RPMI7951 (cell line): ENCODE data around the gene SIGLEC6. TPM values are rescaled to one million over a fixed set of nuclear protein-coding genes. Genes with fewer than 3 reads are reported as not detected.
A peak's percentile ranks its signal among the peaks of the same experiment; 100 is the strongest.

ENCODE experiments used
- DNase-seq: peaks from one replicate; pipeline ENCODE4 v3.0.0-alpha.2; 2012; ENCODE audit warnings: low read depth
- total RNA-seq: library from RNA; depleted of rRNA; stranded (reverse); fragments of >200 nt; shearing (Covaris generic); gene quantifications from 2 replicates; pipeline ENCODE4 v1.2.3, GENCODE V29; 2014; rRNA removed

SIGLEC6 gene
- total RNA-seq, 1 experiment from 2014 or later = not detected

DNA sequence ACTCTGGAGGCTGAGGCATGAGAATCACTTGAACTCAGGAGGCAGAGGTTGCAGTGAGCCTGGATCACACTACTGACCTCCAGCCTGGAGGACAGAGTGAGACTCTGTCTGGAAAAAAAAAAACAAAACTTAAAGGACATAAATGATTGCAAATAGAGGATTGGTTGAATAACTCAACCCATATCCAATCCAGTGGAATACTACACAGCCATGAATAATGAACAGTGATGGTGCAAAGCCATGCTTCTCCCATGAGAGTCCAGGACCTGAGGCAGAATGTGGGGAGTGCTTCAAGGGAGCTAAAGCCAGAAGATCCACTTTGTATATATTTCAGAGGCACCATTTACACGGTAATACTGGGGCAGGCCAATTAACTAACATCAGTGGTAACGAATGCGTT, 55.3 kb downstream of the SIGLEC6 start:
- no peak for DNase-seq

DNA sequence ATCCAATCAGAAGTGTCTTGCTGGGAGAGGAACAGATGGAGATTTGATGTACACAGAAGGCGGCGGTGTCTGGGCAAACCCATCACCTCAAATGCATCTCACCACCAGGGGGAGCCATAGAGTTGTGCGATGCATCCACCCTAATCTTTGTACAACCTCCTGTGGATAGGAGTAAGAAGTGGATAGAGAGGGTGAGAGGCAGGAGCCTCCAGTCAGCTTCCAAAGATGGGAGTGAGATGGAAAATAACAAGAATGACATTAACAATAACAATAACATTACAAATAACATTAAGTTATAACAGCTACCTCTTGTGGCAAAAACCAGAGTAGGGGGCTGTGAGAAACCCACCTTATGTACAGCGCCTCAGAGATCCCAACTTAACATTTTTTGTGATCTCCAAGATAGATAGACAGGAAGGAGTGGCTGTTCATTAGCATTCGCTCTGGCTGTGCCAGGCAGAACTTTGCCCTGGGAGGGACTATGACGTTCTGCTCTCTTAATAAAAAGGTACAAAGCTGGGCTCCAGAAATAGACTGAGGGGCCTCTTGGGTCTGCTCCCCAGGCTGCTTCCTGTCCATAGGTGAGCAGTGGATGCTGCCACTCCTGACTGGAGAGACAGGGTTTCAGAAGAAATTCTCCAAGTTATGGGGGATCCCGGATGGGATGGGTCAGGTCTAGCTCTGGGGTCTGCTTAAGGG, 58.3 kb downstream of the SIGLEC6 start:
- peak; percentile 64 for DNase-seq

DNA sequence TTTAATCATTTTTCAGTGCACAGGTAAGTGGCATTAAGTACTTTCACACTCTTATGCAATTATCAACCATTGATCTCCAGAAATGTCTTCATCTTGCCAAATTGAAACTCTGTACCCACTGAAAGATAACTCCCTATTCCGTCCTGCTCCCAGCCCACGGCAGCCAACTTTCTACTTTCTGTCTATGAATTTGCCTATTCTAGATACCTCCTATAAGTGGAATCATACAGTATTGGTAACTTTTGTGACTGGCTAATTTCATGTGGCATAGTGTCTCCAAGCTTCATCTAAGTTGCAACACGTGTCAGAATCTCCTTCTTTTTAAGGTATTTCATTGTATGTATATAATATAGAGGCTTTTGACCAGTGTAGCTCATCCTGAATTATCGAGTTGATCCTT, 58.9 kb downstream of the SIGLEC6 start:
- DNase-seq = no peak

DNA sequence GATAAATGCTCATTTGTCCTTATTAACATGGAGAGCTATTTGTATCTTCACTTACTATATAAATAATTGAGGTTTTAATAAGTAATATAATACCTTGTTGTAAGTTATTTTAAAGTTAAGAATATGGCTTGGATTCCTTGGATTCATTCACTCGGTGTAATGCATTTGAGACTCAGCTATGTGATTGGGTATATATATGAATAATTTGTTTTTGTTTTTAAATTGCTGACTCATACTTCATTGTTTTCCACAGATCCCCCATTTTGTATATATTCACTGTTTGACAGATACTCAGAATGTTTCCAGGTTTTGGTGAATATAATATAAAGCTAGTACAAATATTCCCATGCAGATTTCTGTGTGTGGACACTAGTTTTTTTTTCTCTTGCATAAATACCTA, 59.9 kb downstream of the SIGLEC6 start:
- DNase-seq = no peak

DNA sequence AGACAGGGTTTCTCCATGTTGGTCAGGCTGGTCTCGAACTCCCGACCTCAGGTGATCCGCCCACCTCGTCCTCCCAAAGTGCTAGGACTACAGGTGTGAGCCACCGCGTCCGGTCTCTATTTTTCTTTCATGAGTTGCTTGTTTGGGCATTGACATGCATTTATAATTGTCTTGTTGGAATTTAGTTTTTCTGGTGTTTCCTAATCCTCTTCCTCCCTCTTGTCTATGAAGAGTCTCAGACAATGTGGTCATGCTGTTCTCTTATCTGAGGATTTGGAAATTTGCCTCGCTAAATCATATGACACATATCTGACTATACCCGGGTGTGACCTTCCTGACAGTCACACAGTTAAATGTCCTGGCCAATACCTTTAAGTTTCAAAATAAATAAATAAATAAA, 60.5 kb downstream of the SIGLEC6 start:
- DNase-seq = peak; percentile 12

DNA sequence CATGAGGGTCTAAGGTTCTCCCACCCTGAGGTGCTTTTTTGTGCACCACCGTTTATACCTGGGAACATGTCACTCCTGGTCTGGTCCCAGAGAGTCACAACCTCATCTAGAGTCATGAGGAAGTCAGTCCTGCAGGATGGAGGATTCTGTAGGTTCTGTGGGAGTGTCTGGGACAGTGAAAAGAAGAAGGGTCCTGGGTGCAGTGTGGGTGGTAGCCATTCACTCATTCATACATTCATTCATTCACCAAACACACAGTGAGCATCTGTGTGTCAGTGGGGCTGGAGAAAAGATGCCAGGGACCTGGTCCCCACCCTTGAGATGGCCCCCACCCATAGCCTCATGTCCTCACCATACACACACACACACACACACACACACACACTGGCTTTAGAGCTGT, 61.8 kb downstream of the SIGLEC6 start:
- no peak for DNase-seq

DNA sequence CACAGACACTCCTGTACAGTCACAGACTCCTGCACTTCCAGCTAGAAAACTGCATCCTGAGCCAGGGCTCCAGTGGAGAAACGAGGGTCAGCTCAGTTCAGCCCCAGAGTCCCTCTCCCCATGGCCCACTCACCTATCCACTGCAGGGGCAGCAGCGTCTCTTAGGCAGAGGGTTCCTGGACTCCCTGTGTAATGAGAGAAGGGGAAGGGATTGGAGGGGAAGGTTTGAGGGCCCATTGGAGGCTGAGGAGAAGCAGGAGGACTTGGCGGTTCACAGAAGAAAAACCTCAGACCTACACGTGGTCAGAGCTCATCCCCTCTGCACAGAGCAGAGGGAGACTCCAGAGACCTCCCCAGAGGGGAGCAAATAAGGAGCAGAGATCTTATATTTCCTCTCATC, 62.3 kb downstream of the SIGLEC6 start:
- DNase-seq = no peak

DNA sequence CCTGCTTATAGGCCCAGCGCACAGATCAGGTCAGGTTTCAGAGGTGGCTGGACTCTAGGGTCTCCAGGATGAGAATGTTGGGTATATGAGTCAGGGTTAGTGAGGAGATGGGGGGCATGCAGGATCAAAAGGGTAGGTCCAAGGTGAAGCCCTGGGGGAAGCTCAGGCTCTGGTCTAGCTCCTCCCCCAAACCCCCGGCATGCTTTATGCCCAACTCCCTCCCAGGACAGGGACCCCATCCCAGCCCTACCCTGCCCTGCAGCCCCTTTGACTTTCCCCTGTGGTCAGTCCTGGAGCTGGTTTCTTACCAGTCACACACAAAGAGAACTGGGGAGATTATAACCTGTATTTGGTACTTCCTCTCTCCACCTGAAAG, 62.9 kb downstream of the SIGLEC6 start:
- DNase-seq = no peak

DNA sequence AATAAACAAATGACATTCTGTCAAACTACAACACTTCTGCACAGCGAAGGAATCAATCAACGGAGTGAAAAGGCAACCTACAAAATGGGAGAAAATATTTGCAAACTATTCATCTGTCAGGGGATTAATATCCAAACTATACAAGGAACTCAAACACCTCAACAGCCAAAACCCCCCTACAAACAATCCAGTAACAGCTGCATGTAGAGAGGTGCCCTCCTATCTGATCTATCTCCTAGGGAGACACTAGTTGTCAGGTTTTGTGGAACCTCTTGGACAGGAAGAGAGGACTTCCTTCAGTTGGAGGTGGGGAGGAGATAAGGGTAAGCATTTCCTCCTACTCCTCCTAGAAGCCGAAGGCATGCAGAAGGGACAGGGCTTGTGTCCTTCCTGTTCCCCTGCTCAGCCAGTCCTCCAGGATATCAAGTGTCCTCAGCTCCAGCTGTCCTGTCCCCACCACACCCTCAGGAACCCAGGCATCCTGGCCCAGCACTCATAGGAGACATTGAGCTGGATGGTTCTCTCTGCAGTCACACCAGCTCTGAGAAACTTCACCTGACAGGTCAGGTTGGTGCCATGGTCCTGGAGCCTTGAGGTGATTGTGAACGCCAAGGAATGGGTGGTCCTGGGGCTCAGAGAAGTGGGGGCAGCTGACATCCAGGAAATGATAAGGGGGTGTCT, 63.5 kb downstream of the SIGLEC6 start:
- no peak for DNase-seq

Other genes starting within 250 kb of the SIGLEC6 start
- gene IGLON5, start 220.0 kb downstream of the SIGLEC6 start, total RNA-seq = not detected in 2 replicates
- gene VSIG10L, start 189.5 kb downstream of the SIGLEC6 start, total RNA-seq = 1.3 and 1.7 TPM in 2 replicates
- 158 and 206 TPM in 2 replicates for gene ETFB, start 165.3 kb downstream of the SIGLEC6 start, total RNA-seq
- 1.2 TPM in 1 of 2 replicates, not detected in the other for gene CLDND2, start 162.7 kb downstream of the SIGLEC6 start, total RNA-seq
- gene NKG7, start 159.0 kb downstream of the SIGLEC6 start, total RNA-seq = not detected in 2 replicates
- gene LIM2, start 143.7 kb downstream of the SIGLEC6 start, total RNA-seq = not detected in 2 replicates
- not detected in 2 replicates for gene C19orf84, start 141.1 kb downstream of the SIGLEC6 start, total RNA-seq
- not detected in 2 replicates for gene SIGLEC10, start 114.0 kb downstream of the SIGLEC6 start, total RNA-seq
- gene SIGLEC8, start 73.2 kb downstream of the SIGLEC6 start, total RNA-seq = not detected in 2 replicates
- not detected in 2 replicates for gene CEACAM18, start 53.1 kb downstream of the SIGLEC6 start, total RNA-seq
- not detected in 2 replicates for gene SIGLEC12, start 29.9 kb downstream of the SIGLEC6 start, total RNA-seq
- 11.3 and 11.8 TPM in 2 replicates for gene ZNF175, start 39.6 kb upstream of the SIGLEC6 start, total RNA-seq
- gene SIGLEC5, start 98.7 kb upstream of the SIGLEC6 start, total RNA-seq = not detected in 2 replicates
- gene SIGLEC14, start 115.2 kb upstream of the SIGLEC6 start, total RNA-seq = not detected in 2 replicates
- gene SPACA6, start 161.7 kb upstream of the SIGLEC6 start, total RNA-seq = 13.6 and 15.4 TPM in 2 replicates
- 0.12 and 1.4 TPM in 2 replicates for gene HAS1, start 192.3 kb upstream of the SIGLEC6 start, total RNA-seq
- gene FPR1, start 220.2 kb upstream of the SIGLEC6 start, total RNA-seq = 9.4 and 13.2 TPM in 2 replicates
- 8.1 and 8.4 TPM in 2 replicates for gene FPR2, start 229.5 kb upstream of the SIGLEC6 start, total RNA-seq